Prostate gland (tissue), 2 donors: ENCODE data around the gene RNF14. TPM values are rescaled to one million over a fixed set of nuclear protein-coding genes. Genes with fewer than 3 reads are reported as not detected.
"Not testable (repeated sequence)": the region's sequence is repeated elsewhere in the genome, so short reads cannot be mapped to it uniquely, and the experiment has no call there.

Experiments used
- DNase-seq: peaks from one replicate; pipeline ENCODE4 v3.0.0-alpha.2; 2019; ENCODE audit warnings: low spot score
- H3K27ac ChIP-seq, 2 donors: fragments of 200-600 bp; sonication (generic); 2 replicates each; pipeline ENCODE4 v1.5.1; 2017 to 2019
- H3K27me3 ChIP-seq: fragments of 200-600 bp; sonication (generic); replicated peaks from 2 replicates; pipeline ENCODE4 v1.5.1; 2019; ENCODE audit not compliant: insufficient read depth
- H3K36me3 ChIP-seq, 2 donors: fragments of 200-600 bp; sonication (generic); 1 replicate in 1 of 2; 2 replicates in 1 of 2; pipeline versions ENCODE4 v1.5.1 to v1.8.1; 2017 to 2019
- H3K4me1 ChIP-seq: fragments of 200-600 bp; sonication (generic); replicated peaks from 2 replicates; pipeline ENCODE4 v1.5.1; 2019
- H3K4me3 ChIP-seq, 2 donors: fragments of 200-600 bp; sonication (generic); 2 replicates each; pipeline ENCODE4 v1.5.1; 2017 to 2019
- H3K9me3 ChIP-seq: fragments of 200-600 bp; sonication (generic); 2 replicates; pipeline ENCODE4 v1.5.1; 2017
- CTCF ChIP-seq, 4 experiments: fragments of 200-600 bp in 2 of 4; fragments of 450-650 bp in 2 of 4; sonication (generic) in 2 of 4; IDR thresholded peaks; 1 replicate in 3 of 4; 2 replicates in 1 of 4; pipeline ENCODE4 v1.5.1; 2016 to 2019; ENCODE audit warnings: antibody characterized with exemption in 4 of 4, mild to moderate bottlenecking in 2 of 4, moderate library complexity in 2 of 4
- POLR2A ChIP-seq: fragments of 450-650 bp; IDR thresholded peaks from one replicate; pipeline ENCODE4 v1.6.1; 2016; ENCODE audit warnings: antibody characterized with exemption, mild to moderate bottlenecking
- POLR2AphosphoS5 ChIP-seq: sonication (generic); formaldehyde crosslinking; IDR thresholded peaks from one replicate; pipeline ENCODE4 v1.6.1; 2017; ENCODE audit warnings: antibody characterized with exemption
- WGBS: methylation state at CpG from one replicate; pipeline ENCODE4 v1.1.5; 2018; 5-methylcytosine and 5-hydroxymethylcytosine counted together
- intact Hi-C: fragments of 100-400 bp; cut with DNase I; formaldehyde crosslinking; loops from one replicate; pipeline ENCODE4 v1.14.2; 2022
- total RNA-seq, 2 donors: library from RNA; depleted of rRNA; stranded (reverse); fragments of >200 nt; gene quantifications; one replicate each; pipeline ENCODE4 v1.1.0, GENCODE V29; 2016

RNF14 gene
- total RNA-seq, 2 donors from 2014 or later: 40.8 to 66.9 TPM

GRCh38 chr5:142036918-142037317 is 68.0 kb downstream of the RNF14 start:
- no peak overlapping the region for H3K27ac ChIP-seq
- H3K4me1 ChIP-seq: no peaks in the 10 kb centered on the region
- 88% methylated on average over 13 of the region's 13 CpGs for WGBS
- intact Hi-C loops: no loop called here
- no peak overlapping the region for H3K4me3 ChIP-seq
- no peaks in the 10 kb centered on the region for H3K36me3 ChIP-seq
- no peak for DNase-seq
- H3K27me3 ChIP-seq: no peaks in the 10 kb centered on the region
- TF ChIP-seq POLR2A (no peak), CTCF (IDR thresholded peaks at IDR 0.05) (no peak), POLR2AphosphoS5 (no peak)
- no peaks in the 10 kb centered on the region for H3K9me3 ChIP-seq

- H3K4me3 ChIP-seq, H3K9me3 ChIP-seq, intact Hi-C loops, H3K27me3 ChIP-seq, H3K27ac ChIP-seq, H3K36me3 ChIP-seq, H3K4me1 ChIP-seq, DNase-seq: not testable (repeated sequence)
- WGBS: 76% methylated on average over 3 of the region's 3 CpGs
Observed at GRCh38 chr5:142037599-142037998, 68.7 kb downstream of the RNF14 start.

DNA sequence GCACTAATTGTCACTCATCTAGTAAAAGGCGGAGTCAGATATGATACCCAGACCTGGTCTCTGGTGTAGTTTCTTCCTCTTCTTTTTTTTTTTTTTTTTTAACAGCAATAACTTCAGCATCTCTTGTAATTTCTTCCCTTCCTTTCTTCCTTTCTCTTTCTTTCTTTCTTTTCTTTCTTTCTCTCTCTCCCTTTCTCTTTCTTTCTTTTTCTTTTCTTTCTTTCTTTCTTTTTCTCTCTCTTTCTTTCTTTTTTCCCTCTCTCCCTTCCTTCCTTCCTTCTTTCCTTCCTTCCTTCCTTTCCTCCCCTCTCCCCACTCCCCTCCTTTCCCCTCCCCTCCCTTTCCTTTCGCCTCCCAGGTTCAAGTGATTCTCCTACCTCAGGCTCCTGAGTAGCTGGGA is 69.8 kb downstream of the RNF14 start:
- TF ChIP-seq POLR2AphosphoS5 (no peak), POLR2A (no peak), CTCF (IDR thresholded peaks at IDR 0.05) (no peak)
- Histone ChIP-seq H3K27ac (no peak overlapping the region), H3K9me3 (no peaks in the 10 kb centered on the region), H3K36me3 (no peaks in the 10 kb centered on the region), H3K4me1 (no peaks in the 10 kb centered on the region), H3K27me3 (no peaks in the 10 kb centered on the region), H3K4me3 (no peak overlapping the region)
- 98% methylated on average over 2 of the region's 2 CpGs for whole genome bisulfite sequencing
- intact Hi-C loops: no loop called here
- DNase-seq: no peak

Other genes with a start within 250 kb of the RNF14 start
- 10 to 100 TPM; 49.2 to 81.1 TPM for gene PCDH1, start 90.7 kb upstream of the RNF14 start, total RNA-seq
- gene DELE1, start 45.2 kb upstream of the RNF14 start, total RNA-seq: 10 to 100 TPM; 66.7 to 98.1 TPM
- 1 to 10 TPM in 1 of 2 donors, under 1 TPM in 1; 0.82 to 1.4 TPM for gene PCDH12, start 10.9 kb upstream of the RNF14 start, total RNA-seq
- 10 to 100 TPM; 30.0 to 58.5 TPM for gene GNPDA1, start 43.9 kb downstream of the RNF14 start, total RNA-seq
- gene NDFIP1, start 139.7 kb downstream of the RNF14 start, total RNA-seq: 100 to 1,000 TPM; 134 to 234 TPM